MCF 10A (cell line): ENCODE data around the gene TMEM163. TPM values are rescaled to one million over a fixed set of nuclear protein-coding genes. Genes with fewer than 3 reads are reported as not detected.

ENCODE experiments used
- BruUV-seq: library from RNA; stranded (reverse); fragments of 400-500 nt; replicated peaks from 2 replicates; lab custom pipeline; 2021; lab: Mats Ljungman, UMichigan
- CTCF ChIA-PET: fragments of 300-600 bp; sonication (Branson Sonifier 250); formaldehyde crosslinking; extraction: SDS; loops from one replicate; lab custom pipeline; 2021; ENCODE audit warnings: antibody characterized with exemption, inconsistent platforms; lab: Yijun Ruan, JAX
- POLR2A ChIA-PET: fragments of 300-600, 350-650 bp; sonication (Branson Sonifier 250); formaldehyde crosslinking; extraction: SDS; loops from one replicate; lab custom pipeline; 2020; ENCODE audit warnings: antibody characterized with exemption, inconsistent platforms; lab: Yijun Ruan, JAX
- DNase-seq: peaks from one replicate; pipeline ENCODE4 v3.0.0-alpha.2; 2018; ENCODE audit not compliant: unreplicated experiment
- H3K27ac Mint-ChIP-seq: one replicate; pipeline ENCODE4 v1.8.0; 2022; ENCODE audit warnings: mild to moderate bottlenecking, low read depth, mixed read lengths; ENCODE audit not compliant: unreplicated experiment
- H3K27me3 Mint-ChIP-seq: one replicate; pipeline ENCODE4 v1.8.0; 2022; ENCODE audit warnings: mixed read lengths; ENCODE audit not compliant: insufficient read depth, unreplicated experiment
- H3K36me3 Mint-ChIP-seq: one replicate; pipeline ENCODE4 v1.8.0; 2022; ENCODE audit warnings: mild to moderate bottlenecking, moderate library complexity, mixed read lengths; ENCODE audit not compliant: insufficient read depth, unreplicated experiment
- H3K4me1 Mint-ChIP-seq: one replicate; pipeline ENCODE4 v1.8.0; 2022; ENCODE audit warnings: mixed read lengths; ENCODE audit not compliant: insufficient read depth, unreplicated experiment
- H3K4me3 Mint-ChIP-seq: one replicate; pipeline ENCODE4 v1.8.0; 2022; ENCODE audit warnings: mild to moderate bottlenecking, moderate library complexity, mixed read lengths; ENCODE audit not compliant: unreplicated experiment
- H3K9me3 Mint-ChIP-seq: one replicate; pipeline ENCODE4 v1.8.0; 2022; ENCODE audit warnings: mixed read lengths; ENCODE audit not compliant: unreplicated experiment
- CTCF ChIP-seq: fragments of 200-600 bp; IDR thresholded peaks from one replicate; pipeline ENCODE4 v1.8.0; 2022; ENCODE audit warnings: antibody characterized with exemption, mild to moderate bottlenecking; ENCODE audit not compliant: unreplicated experiment
- intact Hi-C: fragments of 100-400 bp; cut with micrococcal nuclease; formaldehyde crosslinking; loops from 2 replicates; pipeline ENCODE4 v1.14.1; 2022
- total RNA-seq: library from RNA; stranded (reverse); gene quantifications from 2 replicates; pipeline ENCODE4 v1.2.3, GENCODE V29; 2022

Gene TMEM163
- total RNA-seq, 1 experiment from 2014 or later, result not detected

- TF ChIP-seq CTCF, result no peak
- Mint-ChIP-seq H3K27ac (no peak overlapping the region), H3K27me3 (no peaks in the 10 kb centered on the region), H3K4me3 (no peak overlapping the region), H3K36me3 (peaks cover 22% of the 10 kb centered on the region), H3K9me3 (no peaks in the 10 kb centered on the region), H3K4me1 (peaks cover 22% of the 10 kb centered on the region)
- CTCF ChIA-PET, result interaction anchor here (0.6 to 8.1 kb wide), 6 partner anchors 10 to 312 kb away, joined by 3 to 52 read pairs (median 4); no protein-coding TSS in a partner anchor
- no TSS peak for BruUV-seq
- intact Hi-C loops, result no loop called here
- DNase-seq, result no peak
- POLR2A ChIA-PET, result no interaction called here
Observed at GRCh38 chr2:134429886-134430285, 288.9 kb downstream of the TMEM163 start.

GRCh38 chr2:134426721-134427120 is 292.1 kb downstream of the TMEM163 start:
- ChIA-PET CTCF (interaction anchor here (0.6 to 8.1 kb wide), 4 partner anchors 14 to 308 kb away, joined by 3 to 52 read pairs (median 7); no protein-coding TSS in a partner anchor), POLR2A (no interaction called here)
- no peaks in the 10 kb centered on the region for H3K27me3 Mint-ChIP-seq
- no peak overlapping the region for H3K4me3 Mint-ChIP-seq
- H3K27ac Mint-ChIP-seq, result no peak overlapping the region
- peaks cover 2% of the 10 kb centered on the region for H3K4me1 Mint-ChIP-seq
- no peaks in the 10 kb centered on the region for H3K9me3 Mint-ChIP-seq
- BruUV-seq, result no TSS peak
- H3K36me3 Mint-ChIP-seq, result peaks cover 13% of the 10 kb centered on the region
- TF ChIP-seq CTCF, result no peak
- DNase-seq, result no peak
- intact Hi-C loops, result no loop called here

- TF ChIP-seq CTCF, result no peak
- BruUV-seq, result no TSS peak
- Mint-ChIP-seq H3K4me1 (no peaks in the 10 kb centered on the region), H3K36me3 (peaks cover 10% of the 10 kb centered on the region), H3K27ac (no peak overlapping the region), H3K9me3 (no peaks in the 10 kb centered on the region), H3K4me3 (no peak overlapping the region), H3K27me3 (no peaks in the 10 kb centered on the region)
- ChIA-PET CTCF (interaction anchor here (1.0 to 8.1 kb wide), 3 partner anchors 14 to 307 kb away, joined by 3 to 52 read pairs (median 11); no protein-coding TSS in a partner anchor), POLR2A (no interaction called here)
- intact Hi-C loops, result no loop called here
- DNase-seq, result no peak
Observed at GRCh38 chr2:134425724-134426496, 292.9 kb downstream of the TMEM163 start.

GRCh38 chr2:134421556-134422328 is 297.1 kb downstream of the TMEM163 start:
- intact Hi-C loops, result no loop called here
- H3K4me1 Mint-ChIP-seq, result no peaks in the 10 kb centered on the region
- no peak overlapping the region for H3K27ac Mint-ChIP-seq
- H3K4me3 Mint-ChIP-seq, result no peak overlapping the region
- peaks cover 9% of the 10 kb centered on the region for H3K36me3 Mint-ChIP-seq
- no TSS peak for BruUV-seq
- ChIA-PET POLR2A (no interaction called here), CTCF (interaction anchor here (0.7 to 2.2 kb wide), 5 partner anchors 10 to 535 kb away, joined by 4 to 9 read pairs (median 4); no protein-coding TSS in a partner anchor)
- H3K9me3 Mint-ChIP-seq, result no peaks in the 10 kb centered on the region
- no peak for TF ChIP-seq CTCF
- H3K27me3 Mint-ChIP-seq, result no peaks in the 10 kb centered on the region
- no peak for DNase-seq
